Neural progenitor cell (in vitro differentiated cells): ENCODE measurements around the gene NCF4. TPM values are rescaled to one million over a fixed set of nuclear protein-coding genes. Genes with fewer than 3 reads are reported as not detected.
A peak's percentile ranks its signal among the peaks of the same experiment; 100 is the strongest.

ENCODE experiments used
- DNase-seq: peaks from one replicate; pipeline ENCODE4 v3.0.0-alpha.2; 2016; ENCODE audit warnings: low spot score
- H2AFZ ChIP-seq: fragments of 200-600 bp; sonication (generic); replicated peaks from 2 replicates; pipeline ENCODE4 v1.6.1; 2016; ENCODE audit warnings: antibody characterized with exemption
- H3F3A ChIP-seq: fragments of 200-600 bp; sonication (generic); 2 replicates; pipeline ENCODE4 v1.6.1; 2016; ENCODE audit warnings: antibody characterized with exemption, low read depth
- H3K27ac ChIP-seq: fragments of 200-600 bp; sonication (generic); 2 replicates; pipeline ENCODE4 v1.5.1; 2016; ENCODE audit warnings: mild to moderate bottlenecking
- H3K27me3 ChIP-seq: fragments of 200-600 bp; sonication (generic); 2 replicates; pipeline ENCODE4 v1.6.1; 2016; ENCODE audit warnings: mild to moderate bottlenecking, moderate library complexity
- H3K36me3 ChIP-seq: fragments of 200-600 bp; sonication (generic); 2 replicates; pipeline ENCODE4 v1.5.1; 2016
- H3K4me1 ChIP-seq: fragments of 200-600 bp; sonication (generic); 2 replicates; pipeline ENCODE4 v1.6.1; 2016; ENCODE audit warnings: mixed run types
- H3K4me2 ChIP-seq: fragments of 200-600 bp; sonication (generic); 2 replicates; pipeline ENCODE4 v1.6.1; 2016
- H3K4me3 ChIP-seq: fragments of 200-600 bp; sonication (generic); 2 replicates; pipeline ENCODE4 v1.5.1; 2016
- H3K79me2 ChIP-seq: fragments of 200-600 bp; sonication (generic); 2 replicates; pipeline ENCODE4 v1.6.1; 2016; ENCODE audit warnings: low read depth
- H3K9ac ChIP-seq: fragments of 200-600 bp; sonication (generic); 2 replicates; pipeline ENCODE4 v1.6.1; 2016
- H3K9me3 ChIP-seq: fragments of 200-600 bp; sonication (generic); 2 replicates; pipeline ENCODE4 v1.5.1; 2016; ENCODE audit warnings: low read depth
- H4K20me1 ChIP-seq: fragments of 200-600 bp; sonication (generic); 2 replicates; pipeline ENCODE4 v1.6.1; 2016; ENCODE audit warnings: low read depth
- H3K27ac Mint-ChIP-seq: 3 replicates; pipeline ENCODE4 v1.8.0; 2021; ENCODE audit warnings: mixed read lengths
- H3K27me3 Mint-ChIP-seq: 2 replicates; pipeline ENCODE4 v1.8.0; 2022; ENCODE audit warnings: low read depth, mild to moderate bottlenecking, inconsistent platforms, moderate library complexity, mixed read lengths; ENCODE audit not compliant: insufficient read depth
- H3K36me3 Mint-ChIP-seq: 3 replicates; pipeline ENCODE4 v1.8.0; 2021; ENCODE audit warnings: mixed read lengths
- H3K4me1 Mint-ChIP-seq: 3 replicates; pipeline ENCODE4 v1.8.0; 2021; ENCODE audit warnings: mixed read lengths
- H3K4me3 Mint-ChIP-seq: 3 replicates; pipeline ENCODE4 v1.8.0; 2021; ENCODE audit warnings: mild to moderate bottlenecking, moderate library complexity, mixed read lengths
- H3K9me3 Mint-ChIP-seq: 3 replicates; pipeline ENCODE4 v1.8.0; 2020; ENCODE audit warnings: mixed read lengths
- CTCF ChIP-seq: fragments of 200-600 bp; sonication (generic); IDR thresholded peaks from 2 replicates; pipeline ENCODE4 v1.5.1; 2017; ENCODE audit warnings: antibody characterized with exemption, mild to moderate bottlenecking
- EZH2 ChIP-seq: fragments of 200-600 bp; sonication (generic); IDR thresholded peaks from 2 replicates; pipeline ENCODE4 v1.6.1; 2017; ENCODE audit warnings: antibody characterized with exemption, mild to moderate bottlenecking, moderate library complexity
- EZH2phosphoT487 ChIP-seq: fragments of 200-600 bp; sonication (generic); IDR thresholded peaks from 2 replicates; pipeline ENCODE4 v1.6.1; 2017; ENCODE audit warnings: antibody characterized with exemption
- total RNA-seq: library from RNA; depleted of rRNA; stranded (reverse); fragments of >200 nt; gene quantifications from 2 replicates; pipeline ENCODE4 v1.2.3, GENCODE V29; 2015; ENCODE audit warnings: low replicate concordance

Gene NCF4
- total RNA-seq, 1 donor from 2014 or later = not detected

GRCh38 chr22:36815558-36816338 is 45.1 kb upstream of the NCF4 start:
- no peaks in the 10 kb centered on the region for H3K36me3 Mint-ChIP-seq
- Histone ChIP-seq H3K9me3 (no peaks in the 10 kb centered on the region), H3K27me3 (peaks cover 79% of the 10 kb centered on the region), H3K79me2 (no peaks in the 10 kb centered on the region), H3K4me1 (peaks cover 19% of the 10 kb centered on the region), H3K9ac (no peak overlapping the region), H2AFZ (no peak overlapping the region), H3K27ac (no peak overlapping the region), H3K4me3 (peak overlapping the region; percentile 60), H3K36me3 (no peaks in the 10 kb centered on the region), H3F3A (peaks cover 5% of the 10 kb centered on the region), H3K4me2 (peak overlapping the region; percentile 86), H4K20me1 (peaks cover 14% of the 10 kb centered on the region)
- no peak overlapping the region for H3K27ac Mint-ChIP-seq
- DNase-seq = no peak
- H3K4me1 Mint-ChIP-seq = peaks cover 17% of the 10 kb centered on the region
- H3K4me3 Mint-ChIP-seq = peak overlapping the region; percentile 79
- H3K9me3 Mint-ChIP-seq = peaks cover 3% of the 10 kb centered on the region
- no peak for TF ChIP-seq CTCF
- TF ChIP-seq EZH2phosphoT487 = no peak
- no peak for TF ChIP-seq EZH2
- peaks cover 52% of the 10 kb centered on the region for H3K27me3 Mint-ChIP-seq

- peak overlapping the region; percentile 87 for H2AFZ ChIP-seq
- peak overlapping the region; percentile 86 for H3K4me2 ChIP-seq
- peaks cover 14% of the 10 kb centered on the region for H4K20me1 ChIP-seq
- H3K79me2 ChIP-seq = no peaks in the 10 kb centered on the region
- no peak for TF ChIP-seq CTCF
- TF ChIP-seq EZH2phosphoT487 = peak; percentile 14
- no peak overlapping the region for H3K9ac ChIP-seq
- DNase-seq = peak; percentile 45
- peak overlapping the region; percentile 79 for H3K4me3 Mint-ChIP-seq
- H3F3A ChIP-seq = peaks cover 5% of the 10 kb centered on the region
- peaks cover 79% of the 10 kb centered on the region for H3K27me3 ChIP-seq
- no peak overlapping the region for H3K27ac ChIP-seq
- peak overlapping the region; percentile 60 for H3K4me3 ChIP-seq
- H3K27me3 Mint-ChIP-seq = peaks cover 52% of the 10 kb centered on the region
- H3K36me3 ChIP-seq = no peaks in the 10 kb centered on the region
- H3K36me3 Mint-ChIP-seq = no peaks in the 10 kb centered on the region
- H3K4me1 ChIP-seq = peaks cover 19% of the 10 kb centered on the region
- H3K4me1 Mint-ChIP-seq = peaks cover 17% of the 10 kb centered on the region
- no peak overlapping the region for H3K27ac Mint-ChIP-seq
- H3K9me3 Mint-ChIP-seq = peaks cover 3% of the 10 kb centered on the region
- H3K9me3 ChIP-seq = no peaks in the 10 kb centered on the region
These were observed 44.5 kb upstream of the NCF4 start for GRCh38 chr22:36816339-36816635.

GRCh38 chr22:36816636-36817524 is 43.9 kb upstream of the NCF4 start, which contains the start of gene PVALB:
Gene PVALB (minus strand): TSS chr22:36817035. CDS start chr22:36817005, 30 bp downstream.
- H2AFZ ChIP-seq = peak within 1 kb of the TSS; percentile 87
- TF ChIP-seq EZH2 (peak; percentile 86), CTCF (no peak), EZH2phosphoT487 (peak; percentile 68)
- H3K4me1 ChIP-seq = peaks cover 19% of the 10 kb centered on the region
- no peaks in the 10 kb centered on the region for H3K79me2 ChIP-seq
- Mint-ChIP-seq H3K27me3 (peaks cover 52% of the 10 kb centered on the region), H3K36me3 (no peaks in the 10 kb centered on the region), H3K4me3 (peak within 1 kb of the TSS; percentile 79), H3K4me1 (peaks cover 17% of the 10 kb centered on the region), H3K9me3 (peaks cover 3% of the 10 kb centered on the region), H3K27ac (no peak within 1 kb of the TSS)
- no peak within 1 kb of the TSS for H3K9ac ChIP-seq
- H3K27me3 ChIP-seq = peaks cover 79% of the 10 kb centered on the region
- no peaks in the 10 kb centered on the region for H3K9me3 ChIP-seq
- peak within 1 kb of the TSS; percentile 60 for H3K4me3 ChIP-seq
- H3F3A ChIP-seq = peaks cover 5% of the 10 kb centered on the region
- H3K27ac ChIP-seq = no peak within 1 kb of the TSS
- no peaks in the 10 kb centered on the region for H3K36me3 ChIP-seq
- H3K4me2 ChIP-seq = peak within 1 kb of the TSS; percentile 86
- peaks cover 14% of the 10 kb centered on the region for H4K20me1 ChIP-seq
- peak; percentile 65 for DNase-seq
